GM21529 (cell line): ENCODE measurements around the gene C1orf115.
"Not testable (repeated sequence)": the region's sequence is repeated elsewhere in the genome, so short reads cannot be mapped to it uniquely, and the experiment has no call there.

Experiments
- ATAC-seq: cut with Tn5 transposase; IDR thresholded peaks from one replicate; pipeline ENCODE4 v1.9.1; 2021; ENCODE audit not compliant: unreplicated experiment

The C1orf115 gene

GRCh38 chr1:220717800-220718640 lies 27.9 kb downstream of the C1orf115 start:
- ATAC-seq, result peak; percentile 79

GRCh38 chr1:220721266-220721665 lies 31.1 kb downstream of the C1orf115 start:
- not testable (repeated sequence) for ATAC-seq

- ATAC-seq, result no peak
These were observed 36.5 kb downstream of the C1orf115 start for GRCh38 chr1:220726634-220727033.

- ATAC-seq, result no peak
These were observed 37.4 kb downstream of the C1orf115 start for GRCh38 chr1:220727519-220727918.

GRCh38 chr1:220730486-220730885 lies 40.3 kb downstream of the C1orf115 start:
- no peak for ATAC-seq

GRCh38 chr1:220732137-220732536 lies 42.0 kb downstream of the C1orf115 start:
- no peak for ATAC-seq

- peak; percentile 15 for ATAC-seq
These were observed 42.5 kb downstream of the C1orf115 start for GRCh38 chr1:220732621-220733020.

- ATAC-seq, result peak; percentile 85
These were observed 43.0 kb downstream of the C1orf115 start for GRCh38 chr1:220733086-220733601.

GRCh38 chr1:220734571-220735326 lies 44.6 kb downstream of the C1orf115 start:
- no peak for ATAC-seq

- not testable (repeated sequence) for ATAC-seq
These were observed 46.1 kb downstream of the C1orf115 start for GRCh38 chr1:220736283-220736682.

GRCh38 chr1:220741349-220741748 lies 51.2 kb downstream of the C1orf115 start:
- no peak for ATAC-seq

GRCh38 chr1:220741825-220742224 lies 51.7 kb downstream of the C1orf115 start:
- no peak for ATAC-seq

GRCh38 chr1:220742520-220742919 lies 52.4 kb downstream of the C1orf115 start:
- no peak for ATAC-seq

- ATAC-seq, result no peak
These were observed 56.7 kb downstream of the C1orf115 start for GRCh38 chr1:220746851-220747250.

- peak; percentile 13 for ATAC-seq
These were observed 57.4 kb downstream of the C1orf115 start for GRCh38 chr1:220747437-220748088.

GRCh38 chr1:220748089-220748934 lies 58.1 kb downstream of the C1orf115 start, which contains the start of gene MTARC2:
Gene MTARC2, plus strand, starts transcription at chr1:220748322. Its CDS starts 210 bp downstream, at chr1:220748532.
- peak; percentile 94 for ATAC-seq
